ENCODE data around the gene REPIN1. TPM values are rescaled to one million over a fixed set of nuclear protein-coding genes. Genes with fewer than 3 reads are reported as not detected.

The REPIN1 gene
- polyA plus RNA-seq, 1 of the 3 experiments (the other 2 are of a cell fraction): 91.6 TPM

- no peak for TF ChIP-seq TEAD4 (IDR thresholded peaks at IDR 0.05; ENCODE audit: borderline replicate concordance, insufficient read depth)
- no peak for TF ChIP-seq CTCF (IDR thresholded peaks at IDR 0.05)
Measured at GRCh38 chr7:150337179-150337578, 31.4 kb upstream of the REPIN1 start (continued).

DNA sequence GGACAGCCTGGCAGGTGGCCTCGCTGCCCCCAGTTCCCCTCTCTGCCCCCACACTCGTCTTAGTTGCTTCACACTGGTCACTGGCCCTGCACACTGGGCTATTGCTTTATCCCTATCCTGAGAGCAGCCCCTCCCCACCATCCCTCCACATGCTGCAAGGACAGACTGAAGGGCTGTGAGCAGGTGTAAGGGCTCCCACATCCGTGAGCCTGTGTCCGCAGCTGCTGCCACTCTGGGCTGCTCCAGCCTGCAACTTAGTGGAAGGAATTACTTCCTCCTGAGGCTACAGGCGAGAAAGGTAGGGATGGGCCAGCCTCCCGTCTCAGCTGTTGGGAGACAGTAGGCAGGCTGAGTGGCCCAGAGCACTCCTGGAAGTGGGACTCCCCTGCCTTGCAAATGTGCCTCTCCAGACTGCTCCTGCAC lies 31.0 kb upstream of the REPIN1 start:
- 73% methylated on average over 6 of the region's 6 CpGs for WGBS (ENCODE audit: low lambda C conversion rate)
- Histone ChIP-seq H3K4me2 (no peak overlapping the region), H3K9ac (no peak overlapping the region), H2AFZ (ENCODE audit: low read depth) (no peak overlapping the region), H3F3A (replicated peaks; ENCODE audit: insufficient read depth) (no peaks in the 10 kb centered on the region), H3K27me3 (ENCODE audit: insufficient read depth) (peaks cover 8% of the 10 kb centered on the region; the same call in 1 of the 2 replicates), H3K4me1 (ENCODE audit: control insufficient read depth in 1 of 2, insufficient read depth in 2 of 2, low read depth in 1 of 2, low read length in 1 of 2) (no peaks in the 10 kb centered on the region; a peak in 1 of 4 replicates), H3K79me2 (ENCODE audit: insufficient read depth) (no peaks in the 10 kb centered on the region), H4K20me1 (ENCODE audit: insufficient read depth) (no peaks in the 10 kb centered on the region), H3K9me2 (no peaks in the 10 kb centered on the region), H3K27ac (ENCODE audit: low read depth in 2 of 2, low read length in 1 of 2) (no peak overlapping the region), H3K36me3 (replicated peaks in 1 of 2; ENCODE audit: control insufficient read depth in 1 of 2, insufficient read depth in 2 of 2, low read length in 1 of 2) (no peaks in the 10 kb centered on the region), H3K4me3 (ENCODE audit: low read depth in 2 of 2, low read length in 1 of 2) (no peak overlapping the region), H3K9me3 (no peaks in the 10 kb centered on the region)
- CTCF ChIA-PET: interaction anchor here (0.9 to 1.2 kb wide), 4 partner anchors 9 to 29 kb away, joined by 3 to 5 read pairs (median 4); partner anchors contain the start of gene ACTR3C
- TF ChIP-seq MAX (IDR thresholded peaks at IDR 0.05; ENCODE audit: low read depth) (no peak), EP300 (IDR thresholded peaks at IDR 0.05; ENCODE audit: borderline replicate concordance in 1 of 2, low read depth in 1 of 2, low read length in 1 of 2) (no peak), POLR2AphosphoS5 (IDR thresholded peaks at IDR 0.05; ENCODE audit: low read depth, low read length) (no peak), REST (IDR thresholded peaks at IDR 0.05; ENCODE audit: low read depth, low read length) (no peak), MEF2A (IDR thresholded peaks at IDR 0.05; ENCODE audit: borderline replicate concordance, low read depth) (no peak), TAF1 (IDR thresholded peaks at IDR 0.05; ENCODE audit: borderline replicate concordance, low read depth, low read length) (no peak), FOSL2 (IDR thresholded peaks at IDR 0.05; ENCODE audit: borderline replicate concordance, low read depth) (no peak), CTCF (IDR thresholded peaks at IDR 0.05) (no peak), NFIC (IDR thresholded peaks at IDR 0.05; ENCODE audit: borderline replicate concordance) (no peak), GATA2 (CRISPR knock-in tag; IDR thresholded peaks at IDR 0.05) (no peak), SIN3A (IDR thresholded peaks at IDR 0.05; ENCODE audit: borderline replicate concordance, low read depth, low read length) (no peak), CHD2 (IDR thresholded peaks at IDR 0.05; ENCODE audit: low read length, partially characterized antibody) (no peak), FOXJ3 (CRISPR knock-in tag; IDR thresholded peaks at IDR 0.05) (no peak), YY1 (IDR thresholded peaks at IDR 0.05; ENCODE audit: low read depth) (no peak)
- TF ChIP-seq, protein P1, sequence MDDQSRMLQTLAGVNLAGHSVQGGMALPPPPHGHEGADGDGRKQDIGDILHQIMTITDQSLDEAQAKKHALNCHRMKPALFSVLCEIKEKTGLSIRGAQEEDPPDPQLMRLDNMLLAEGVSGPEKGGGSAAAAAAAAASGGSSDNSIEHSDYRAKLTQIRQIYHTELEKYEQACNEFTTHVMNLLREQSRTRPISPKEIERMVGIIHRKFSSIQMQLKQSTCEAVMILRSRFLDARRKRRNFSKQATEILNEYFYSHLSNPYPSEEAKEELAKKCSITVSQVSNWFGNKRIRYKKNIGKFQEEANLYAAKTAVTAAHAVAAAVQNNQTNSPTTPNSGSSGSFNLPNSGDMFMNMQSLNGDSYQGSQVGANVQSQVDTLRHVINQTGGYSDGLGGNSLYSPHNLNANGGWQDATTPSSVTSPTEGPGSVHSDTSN (IDR thresholded peaks at IDR 0.05): no peak
- TF ChIP-seq, protein P2, sequence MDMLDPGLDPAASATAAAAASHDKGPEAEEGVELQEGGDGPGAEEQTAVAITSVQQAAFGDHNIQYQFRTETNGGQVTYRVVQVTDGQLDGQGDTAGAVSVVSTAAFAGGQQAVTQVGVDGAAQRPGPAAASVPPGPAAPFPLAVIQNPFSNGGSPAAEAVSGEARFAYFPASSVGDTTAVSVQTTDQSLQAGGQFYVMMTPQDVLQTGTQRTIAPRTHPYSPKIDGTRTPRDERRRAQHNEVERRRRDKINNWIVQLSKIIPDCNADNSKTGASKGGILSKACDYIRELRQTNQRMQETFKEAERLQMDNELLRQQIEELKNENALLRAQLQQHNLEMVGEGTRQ (IDR thresholded peaks at IDR 0.05; ENCODE audit: borderline replicate concordance, low read depth, low read length): no peak
- POLR2A ChIA-PET: no interaction called here
- DNase-seq: no peak
